Muscle layer of colon (tissue), 2 donors: ENCODE measurements around the gene DNASE1L3.
A peak's percentile ranks its signal among the peaks of the same experiment; 100 is the strongest.
"Not testable (repeated sequence)": the region's sequence is repeated elsewhere in the genome, so short reads cannot be mapped to it uniquely, and the experiment has no call there.

Source experiments
- H3K27ac ChIP-seq: one replicate; pipeline ENCODE4 v1.7.0; 2013; ENCODE audit warnings: low read depth, mild to moderate bottlenecking, low read length, moderate library complexity
- H3K27me3 ChIP-seq, 2 donors: one replicate each; pipeline ENCODE4 v1.7.0; 2013; ENCODE audit warnings: low read length in 2 of 2, mild to moderate bottlenecking in 2 of 2; ENCODE audit not compliant: insufficient read depth in 2 of 2, control insufficient read depth in 1 of 2
- H3K36me3 ChIP-seq: one replicate; pipeline ENCODE4 v1.7.0; 2013; ENCODE audit warnings: mild to moderate bottlenecking, low read length; ENCODE audit not compliant: insufficient read depth
- H3K4me1 ChIP-seq: one replicate; pipeline ENCODE4 v1.7.0; 2013; ENCODE audit warnings: mild to moderate bottlenecking, low read length; ENCODE audit not compliant: insufficient read depth
- H3K4me3 ChIP-seq, 2 donors: one replicate each; pipeline ENCODE4 v1.7.0; 2013; ENCODE audit warnings: low read length in 2 of 2, low read depth in 1 of 2, mild to moderate bottlenecking in 1 of 2, moderate library complexity in 1 of 2
- H3K9ac ChIP-seq: one replicate; pipeline ENCODE4 v1.7.0; 2013; ENCODE audit warnings: low read length
- H3K9me3 ChIP-seq: one replicate; pipeline ENCODE4 v1.7.0; 2013; ENCODE audit warnings: mild to moderate bottlenecking, low read length
- donor health status: abdominal sarcoma.
- donor health status: Adenocarcinoma of cecum.

Gene DNASE1L3

GRCh38 chr3:58243976-58244585 lies 33.3 kb upstream of the DNASE1L3 start:
- Histone ChIP-seq H3K4me3 (no peak overlapping the region), H3K9me3 (no peaks in the 10 kb centered on the region), H3K27me3 (no peaks in the 10 kb centered on the region), H3K9ac (no peak overlapping the region), H3K4me1 (peaks cover 23% of the 10 kb centered on the region), H3K27ac (no peak overlapping the region), H3K36me3 (no peaks in the 10 kb centered on the region)

GRCh38 chr3:58242860-58243259 lies 32.1 kb upstream of the DNASE1L3 start:
- not testable (repeated sequence) for H3K27ac ChIP-seq, H3K9ac ChIP-seq, H3K9me3 ChIP-seq, H3K36me3 ChIP-seq, H3K4me3 ChIP-seq, H3K27me3 ChIP-seq
- peaks cover 30% of the 10 kb centered on the region for H3K4me1 ChIP-seq

DNA sequence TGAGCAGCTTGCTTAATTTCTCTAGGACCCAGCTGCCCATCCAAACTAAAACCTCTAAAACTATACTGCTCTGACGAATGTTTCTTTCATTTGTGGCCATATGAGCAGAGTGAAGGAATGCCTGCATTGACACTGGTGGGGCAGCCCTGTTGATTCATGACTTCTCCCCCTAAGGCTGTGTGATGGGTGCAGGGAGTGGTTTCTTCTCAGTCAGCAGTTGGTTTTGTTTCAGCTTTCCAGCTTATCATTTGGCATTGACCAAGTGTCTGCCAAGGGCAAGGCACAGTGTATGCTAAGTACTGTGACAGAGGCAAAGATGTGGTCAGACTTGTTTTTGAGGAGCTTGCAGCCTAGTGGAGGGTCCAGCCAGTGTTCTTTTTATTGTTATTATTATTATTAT lies 31.6 kb upstream of the DNASE1L3 start:
- H3K27me3 ChIP-seq, result no peaks in the 10 kb centered on the region
- H3K4me1 ChIP-seq, result peaks cover 30% of the 10 kb centered on the region
- H3K36me3 ChIP-seq, result no peaks in the 10 kb centered on the region
- H3K4me3 ChIP-seq, result no peak overlapping the region
- H3K9ac ChIP-seq, result no peak overlapping the region
- no peak overlapping the region for H3K27ac ChIP-seq
- H3K9me3 ChIP-seq, result no peaks in the 10 kb centered on the region

GRCh38 chr3:58241306-58242044 lies 30.7 kb upstream of the DNASE1L3 start:
- H3K4me1 ChIP-seq, result peaks cover 36% of the 10 kb centered on the region
- H3K9me3 ChIP-seq, result no peaks in the 10 kb centered on the region
- peak overlapping the region; percentile 16 for H3K27ac ChIP-seq
- no peak overlapping the region for H3K4me3 ChIP-seq
- H3K9ac ChIP-seq, result no peak overlapping the region
- no peaks in the 10 kb centered on the region for H3K27me3 ChIP-seq
- H3K36me3 ChIP-seq, result no peaks in the 10 kb centered on the region

GRCh38 chr3:58238830-58239229 lies 28.1 kb upstream of the DNASE1L3 start:
- Histone ChIP-seq H3K36me3 (no peaks in the 10 kb centered on the region), H3K4me3 (peak overlapping the region in 1 of 2 donors; percentile 88), H3K9ac (peak overlapping the region; percentile 39), H3K27ac (peak overlapping the region; percentile 89), H3K27me3 (no peaks in the 10 kb centered on the region), H3K4me1 (peaks cover 30% of the 10 kb centered on the region), H3K9me3 (no peaks in the 10 kb centered on the region)

DNA sequence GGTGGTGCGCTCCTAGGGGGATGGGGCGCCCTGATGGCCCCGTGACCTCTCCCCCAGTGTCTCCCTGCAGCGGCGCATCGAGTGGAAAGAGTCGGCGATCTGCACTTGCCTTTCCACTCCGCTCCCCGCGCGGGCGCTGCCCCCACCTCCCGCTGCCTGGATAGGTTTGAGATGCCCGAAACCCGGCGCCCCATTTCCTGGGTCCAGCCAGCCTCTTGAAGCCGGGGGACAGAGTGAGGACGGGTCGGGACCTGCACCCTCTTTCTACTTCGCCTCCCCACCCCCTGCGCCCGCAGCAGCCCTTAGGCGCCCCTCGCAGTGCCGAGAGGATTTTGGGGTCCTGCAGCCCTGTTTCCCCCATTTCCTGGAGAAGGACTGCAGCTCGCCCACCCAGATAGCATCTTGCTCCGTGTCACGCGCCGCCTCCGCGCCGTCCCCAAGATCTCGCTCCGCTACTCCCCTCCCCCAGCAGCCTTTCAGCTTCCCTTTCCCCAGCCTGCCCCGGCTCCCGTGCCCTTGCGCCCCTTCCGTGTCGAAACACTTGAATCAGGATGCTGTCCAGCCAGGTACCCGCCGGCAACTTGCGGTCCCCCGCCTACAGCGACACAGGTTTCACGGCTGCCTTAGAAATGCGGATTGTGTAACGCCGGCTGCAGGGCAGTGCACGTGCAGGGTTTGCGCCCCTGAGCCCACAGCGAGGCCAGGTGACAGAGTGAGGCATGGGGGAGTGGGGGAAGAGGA lies 27.3 kb upstream of the DNASE1L3 start:
- Histone ChIP-seq H3K27ac (peak overlapping the region; percentile 89), H3K4me1 (peaks cover 30% of the 10 kb centered on the region), H3K9ac (peak overlapping the region; percentile 39), H3K36me3 (no peaks in the 10 kb centered on the region), H3K4me3 (peak overlapping the region; percentile 57 to 88), H3K27me3 (no peaks in the 10 kb centered on the region), H3K9me3 (no peaks in the 10 kb centered on the region)

GRCh38 chr3:58237238-58237940 lies 26.6 kb upstream of the DNASE1L3 start, which contains the start of gene ABHD6:
Gene ABHD6, plus strand, starts transcription at chr3:58237792. Its CDS starts 18,795 bp downstream, at chr3:58256587.
- peaks cover 30% of the 10 kb centered on the region for H3K4me1 ChIP-seq
- H3K9me3 ChIP-seq, result no peaks in the 10 kb centered on the region
- peak within 1 kb of the TSS; percentile 95 for H3K27ac ChIP-seq
- H3K36me3 ChIP-seq, result no peaks in the 10 kb centered on the region
- no peaks in the 10 kb centered on the region for H3K27me3 ChIP-seq
- H3K9ac ChIP-seq, result peak within 1 kb of the TSS; percentile 90
- H3K4me3 ChIP-seq, result peak within 1 kb of the TSS; percentile 70 to 91

DNA sequence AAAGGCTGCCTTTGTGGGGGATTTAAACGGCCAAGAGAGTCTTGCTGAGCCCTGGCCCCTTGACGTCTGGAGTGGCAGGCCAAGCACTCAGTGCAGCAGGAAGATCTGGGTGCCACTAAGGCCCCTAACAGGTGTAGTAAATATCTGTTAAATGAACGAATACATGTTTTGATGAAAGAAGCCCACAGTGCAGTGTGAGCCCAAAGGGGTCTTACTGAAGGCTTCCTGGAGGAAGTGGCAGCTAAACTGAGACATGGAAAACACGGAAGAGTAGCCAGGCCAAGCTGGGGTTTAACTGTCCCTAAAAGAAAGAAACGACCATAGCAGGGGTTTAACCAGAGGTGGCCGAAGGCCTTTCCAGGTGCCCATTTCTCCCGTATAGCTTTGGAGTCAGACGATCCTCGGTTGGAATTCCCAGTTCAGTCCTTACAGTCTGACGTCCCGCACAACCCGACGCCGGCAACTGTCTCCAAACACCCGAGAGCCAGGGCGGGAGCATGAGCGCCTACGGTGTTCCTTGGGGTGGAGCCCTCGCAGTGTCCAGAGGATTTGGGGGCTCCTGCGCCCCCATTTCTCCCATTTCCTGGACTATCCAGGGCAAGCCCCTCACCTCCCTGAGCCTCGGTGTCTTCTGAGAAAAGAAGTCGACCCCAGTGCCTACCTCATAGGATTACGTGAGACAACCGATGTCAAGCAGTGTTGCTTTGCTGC lies 25.9 kb upstream of the DNASE1L3 start:
- no peaks in the 10 kb centered on the region for H3K9me3 ChIP-seq
- no peaks in the 10 kb centered on the region for H3K36me3 ChIP-seq
- H3K9ac ChIP-seq, result peak overlapping the region; percentile 90
- H3K27ac ChIP-seq, result peak overlapping the region; percentile 95
- H3K4me1 ChIP-seq, result peaks cover 28% of the 10 kb centered on the region
- peak overlapping the region; percentile 70 to 91 for H3K4me3 ChIP-seq
- H3K27me3 ChIP-seq, result no peaks in the 10 kb centered on the region

- Histone ChIP-seq H3K4me1 (peaks cover 27% of the 10 kb centered on the region), H3K9me3 (no peaks in the 10 kb centered on the region), H3K9ac (no peak overlapping the region), H3K36me3 (no peaks in the 10 kb centered on the region), H3K27ac (no peak overlapping the region), H3K4me3 (peak overlapping the region in 1 of 2 donors; percentile 91), H3K27me3 (no peaks in the 10 kb centered on the region)
These were observed 25.2 kb upstream of the DNASE1L3 start for GRCh38 chr3:58235970-58236369.

DNA sequence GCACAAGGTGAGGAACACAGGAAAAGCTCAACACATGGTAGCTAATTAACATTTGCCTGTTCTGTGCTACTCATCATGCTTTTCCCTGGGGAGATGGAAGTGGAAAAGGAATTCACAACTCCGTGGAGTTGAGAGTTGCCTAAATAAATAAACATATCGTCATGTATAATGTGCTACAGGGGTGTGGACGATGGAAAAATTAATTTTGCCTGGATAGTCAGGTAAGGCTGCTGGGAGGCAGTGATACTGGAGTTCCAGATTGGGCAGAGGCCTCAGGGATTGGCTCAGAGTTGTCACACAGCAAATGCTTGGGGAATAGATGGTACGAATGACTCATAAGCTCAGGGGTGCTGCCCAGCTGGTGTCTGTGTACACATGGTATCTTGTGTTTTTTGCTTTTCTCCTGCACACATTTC lies 23.8 kb upstream of the DNASE1L3 start:
- Histone ChIP-seq H3K9ac (no peak overlapping the region), H3K9me3 (no peaks in the 10 kb centered on the region), H3K27me3 (no peaks in the 10 kb centered on the region), H3K4me1 (peaks cover 28% of the 10 kb centered on the region), H3K27ac (no peak overlapping the region), H3K36me3 (no peaks in the 10 kb centered on the region), H3K4me3 (no peak overlapping the region)
